ENCODE data around the gene SF3B2. TPM values are rescaled to one million over a fixed set of nuclear protein-coding genes. Genes with fewer than 3 reads are reported as not detected.
A peak's percentile ranks its signal among the peaks of the same experiment; 100 is the strongest.

Gene SF3B2
- total and polyA plus RNA-seq, 9 of the 15 experiments (the other 6 are each of a cell fraction or from before 2014, with no cell fraction given) = 58.3 to 248 (median 157) TPM

GRCh38 chr11:66080055-66080817 is 28.1 kb downstream of the SF3B2 start (continued):
- TF ChIP-seq SFPQ (IDR thresholded peaks at IDR 0.05; ENCODE audit: low read depth, low read length) (no peak), SNAPC5 (CRISPR knock-in tag; IDR thresholded peaks at IDR 0.05) (no peak), NR2C2 (CRISPR knock-in tag; IDR thresholded peaks at IDR 0.05) (no peak), NR2C2 (tag; IDR thresholded peaks at IDR 0.05) (no peak), LEF1 (IDR thresholded peaks at IDR 0.05) (no peak), PHF21A (IDR thresholded peaks at IDR 0.05; ENCODE audit: borderline replicate concordance, low read depth) (no peak), RBM14 (IDR thresholded peaks at IDR 0.05; ENCODE audit: borderline replicate concordance, insufficient read depth, low read depth, low read length) (no peak), PHF20 (IDR thresholded peaks at IDR 0.05; ENCODE audit: partially characterized antibody) (no peak), NFRKB (IDR thresholded peaks at IDR 0.05; ENCODE audit: low read depth) (no peak), EP400 (IDR thresholded peaks at IDR 0.05) (0 out of 2 replicates have a peak, but pooled peaks have one; percentile 13), ZNF384 (IDR thresholded peaks at IDR 0.05; ENCODE audit: low read depth, low read length) (peak; percentile 82), STAT5B (CRISPR knock-in tag; IDR thresholded peaks at IDR 0.05) (no peak), ARHGAP35 (IDR thresholded peaks at IDR 0.05; ENCODE audit: partially characterized antibody) (no peak), ATF1 (CRISPR knock-in tag; IDR thresholded peaks at IDR 0.05) (no peak), ATF1 (tag; IDR thresholded peaks at IDR 0.05) (no peak), XRCC5 (IDR thresholded peaks at IDR 0.05; ENCODE audit: low read depth, low read length) (no peak), FOXA1 (IDR thresholded peaks at IDR 0.05; ENCODE audit: borderline replicate concordance) (no peak), TARDBP (IDR thresholded peaks at IDR 0.05) (0 out of 2 replicates have a peak, but pooled peaks have one; percentile 14), PHTF2 (CRISPR knock-in tag; IDR thresholded peaks at IDR 0.05) (no peak), SP1 (CRISPR knock-in tag; IDR thresholded peaks at IDR 0.05) (peak; percentile 31; the same call in 1 of the 2 replicates), ADNP (tag; IDR thresholded peaks at IDR 0.05) (peak; percentile 80), PRDM10 (IDR thresholded peaks at IDR 0.05; ENCODE audit: partially characterized antibody) (no peak), PPARD (CRISPR knock-in tag; IDR thresholded peaks at IDR 0.05) (no peak), HDAC1 (IDR thresholded peaks at IDR 0.05) (peak in 1 of 2 experiments; percentile 32; a peak in 1 of 4 replicates)

All from K562 (cell line).